ENCODE data around the gene DYNC2I2.

- TF ChIP-seq CTCF (IDR thresholded peaks at IDR 0.05; ENCODE audit: extremely low read depth in 1 of 2, insufficient read depth in 1 of 2, low read depth in 1 of 2, low read length in 2 of 2) (no peak), POLR2A (IDR thresholded peaks at IDR 0.05; ENCODE audit: low read depth, low read length) (peak; percentile 58), POLR2AphosphoS5 (IDR thresholded peaks at IDR 0.05; ENCODE audit: insufficient read depth, low read depth, low read length) (no peak), FOS (IDR thresholded peaks at IDR 0.05; ENCODE audit: borderline replicate concordance, insufficient read depth, low read length) (no peak), MYC (IDR thresholded peaks at IDR 0.05; ENCODE audit: low read depth, low read length) (no peak), MAX (IDR thresholded peaks at IDR 0.05; ENCODE audit: insufficient read depth, insufficient read length) (no peak), EZH2 (IDR thresholded peaks at IDR 0.05; ENCODE audit: borderline replicate concordance, low read depth, low read length, severe bottlenecking) (no peak)
These were observed 40.5 kb upstream of the DYNC2I2 start for GRCh38 chr9:128696923-128697707.

Measured in endothelial cell of umbilical vein (primary cell).